Hepatocyte (in vitro differentiated cells): Measurements from ENCODE around the gene GALNT1. TPM values are rescaled to one million over a fixed set of nuclear protein-coding genes. Genes with fewer than 3 reads are reported as not detected.

Experiments used
- DNase-seq: peaks from one replicate; pipeline ENCODE4 v3.0.0-alpha.2; 2016; ENCODE audit warnings: low spot score
- H2AFZ ChIP-seq: fragments of 200-600 bp; sonication (generic); 2 replicates; pipeline ENCODE4 v1.6.0; 2016; ENCODE audit warnings: antibody characterized with exemption, mild to moderate bottlenecking
- H3K27ac ChIP-seq: fragments of 200-600 bp; sonication (generic); 2 replicates; pipeline ENCODE4 v1.5.1; 2016; ENCODE audit warnings: mild to moderate bottlenecking
- H3K27me3 ChIP-seq: fragments of 200-600 bp; sonication (generic); 2 replicates; pipeline ENCODE4 v1.6.1; 2016
- H3K36me3 ChIP-seq: fragments of 200-600 bp; sonication (generic); replicated peaks from 2 replicates; pipeline ENCODE4 v1.5.1; 2016; ENCODE audit warnings: low read depth; ENCODE audit not compliant: insufficient read depth
- H3K4me1 ChIP-seq: fragments of 200-600 bp; sonication (generic); 2 replicates; pipeline ENCODE4 v1.5.1; 2016; ENCODE audit warnings: mild to moderate bottlenecking, moderate library complexity; ENCODE audit not compliant: insufficient read depth
- H3K4me2 ChIP-seq: fragments of 200-600 bp; sonication (generic); 2 replicates; pipeline ENCODE4 v1.6.0; 2016
- H3K4me3 ChIP-seq: fragments of 200-600 bp; sonication (generic); 2 replicates; pipeline ENCODE4 v1.5.1; 2016; ENCODE audit warnings: mild to moderate bottlenecking
- H3K79me2 ChIP-seq: fragments of 200-600 bp; sonication (generic); 2 replicates; pipeline ENCODE4 v1.6.0; 2017; ENCODE audit warnings: mild to moderate bottlenecking
- H3K9me2 ChIP-seq: fragments of 200-600 bp; sonication (generic); replicated peaks from 2 replicates; pipeline ENCODE4 v1.6.0; 2017; ENCODE audit warnings: mild to moderate bottlenecking; ENCODE audit not compliant: insufficient read depth
- H3K9me3 ChIP-seq: fragments of 200-600 bp; sonication (generic); 2 replicates; pipeline ENCODE4 v1.5.1; 2016; ENCODE audit warnings: low read depth, mild to moderate bottlenecking
- H4K20me1 ChIP-seq: fragments of 200-600 bp; sonication (generic); 2 replicates; pipeline ENCODE4 v1.6.0; 2016; ENCODE audit warnings: mild to moderate bottlenecking; ENCODE audit not compliant: insufficient read depth, poor library complexity, severe bottlenecking
- CTCF ChIP-seq: fragments of 200-600 bp; sonication (generic); IDR thresholded peaks from 2 replicates; pipeline ENCODE4 v1.5.1; 2016; ENCODE audit warnings: antibody characterized with exemption, mild to moderate bottlenecking; ENCODE audit not compliant: poor library complexity
- EZH2 ChIP-seq: fragments of 200-600 bp; sonication (generic); IDR thresholded peaks from 2 replicates; pipeline ENCODE4 v1.6.1; 2016; ENCODE audit warnings: antibody characterized with exemption, mild to moderate bottlenecking, borderline replicate concordance
- EZH2phosphoT487 ChIP-seq: fragments of 200-600 bp; sonication (generic); IDR thresholded peaks from one replicate; pipeline ENCODE4 v1.6.1; 2018; ENCODE audit warnings: antibody characterized with exemption, mild to moderate bottlenecking, low read depth, moderate library complexity; ENCODE audit not compliant: unreplicated experiment, severe bottlenecking
- WGBS: methylation state at CpG from one replicate; pipeline ENCODE4 v1.1.6; 2016; ENCODE audit warnings: low lambda C conversion rate; ENCODE audit errors: missing lambda C conversion rate; 5-methylcytosine and 5-hydroxymethylcytosine counted together
- polyA plus RNA-seq: library from polyadenylated mRNA; unstranded; fragments of >200 nt; fragmentation: Nextera tagmentation; extraction: Ambion mirVana; gene quantifications from 2 replicates; pipeline ENCODE4 v1.2.1, GENCODE V29; 2016
- total RNA-seq: library from RNA; depleted of rRNA; stranded (reverse); fragments of >200 nt; gene quantifications from 2 replicates; pipeline ENCODE4 v1.2.3, GENCODE V29; 2014

GALNT1 gene
- total and polyA plus RNA-seq, 2 experiments from 2014 or later: 231 to 271 TPM

GRCh38 chr18:35729991-35730668 is 148.6 kb downstream of the GALNT1 start:
- Histone ChIP-seq H3K4me3 (no peak overlapping the region), H3K79me2 (no peaks in the 10 kb centered on the region), H3K36me3 (no peaks in the 10 kb centered on the region), H3K4me1 (no peaks in the 10 kb centered on the region), H2AFZ (no peak overlapping the region), H3K27ac (no peak overlapping the region), H3K4me2 (no peak overlapping the region), H3K9me3 (no peaks in the 10 kb centered on the region), H3K9me2 (no peaks in the 10 kb centered on the region), H4K20me1 (no peaks in the 10 kb centered on the region), H3K27me3 (peaks cover 4% of the 10 kb centered on the region)
- no peak for TF ChIP-seq CTCF
- no peak for DNase-seq
- WGBS: 79% methylated on average over 3 of the region's 3 CpGs

- no peak for DNase-seq
- H3K9me2 ChIP-seq: no peaks in the 10 kb centered on the region
- H3K4me3 ChIP-seq: no peak overlapping the region
- H2AFZ ChIP-seq: no peak overlapping the region
- H3K79me2 ChIP-seq: no peaks in the 10 kb centered on the region
- H3K4me1 ChIP-seq: no peaks in the 10 kb centered on the region
- TF ChIP-seq CTCF (no peak), EZH2phosphoT487 (no peak), EZH2 (no peak)
- no peaks in the 10 kb centered on the region for H4K20me1 ChIP-seq
- H3K36me3 ChIP-seq: no peaks in the 10 kb centered on the region
- no peak overlapping the region for H3K27ac ChIP-seq
- WGBS: 85% methylated on average over 12 of the region's 12 CpGs
- H3K27me3 ChIP-seq: no peaks in the 10 kb centered on the region
- no peak overlapping the region for H3K4me2 ChIP-seq
- H3K9me3 ChIP-seq: no peaks in the 10 kb centered on the region
Observed at GRCh38 chr18:35730691-35731370, 149.3 kb downstream of the GALNT1 start.

- no peak overlapping the region for H3K27ac ChIP-seq
- TF ChIP-seq EZH2 (no peak), EZH2phosphoT487 (no peak), CTCF (no peak)
- H3K4me2 ChIP-seq: no peak overlapping the region
- no peak overlapping the region for H3K4me3 ChIP-seq
- H2AFZ ChIP-seq: no peak overlapping the region
- no peaks in the 10 kb centered on the region for H3K79me2 ChIP-seq
- no peaks in the 10 kb centered on the region for H3K9me2 ChIP-seq
- H3K4me1 ChIP-seq: no peaks in the 10 kb centered on the region
- no peaks in the 10 kb centered on the region for H3K36me3 ChIP-seq
- H3K27me3 ChIP-seq: no peaks in the 10 kb centered on the region
- no peak for DNase-seq
- no peaks in the 10 kb centered on the region for H4K20me1 ChIP-seq
- H3K9me3 ChIP-seq: no peaks in the 10 kb centered on the region
Observed at GRCh38 chr18:35731701-35732100, 150.2 kb downstream of the GALNT1 start.
